ENCODE data around the gene TTC38.

TTC38 gene

GRCh38 chr22:46280063-46280817 lies 12.4 kb downstream of the TTC38 start:
- DNase-seq: no peak

- DNase-seq: no peak
Measured at GRCh38 chr22:46280999-46281623, 13.3 kb downstream of the TTC38 start.

DNA sequence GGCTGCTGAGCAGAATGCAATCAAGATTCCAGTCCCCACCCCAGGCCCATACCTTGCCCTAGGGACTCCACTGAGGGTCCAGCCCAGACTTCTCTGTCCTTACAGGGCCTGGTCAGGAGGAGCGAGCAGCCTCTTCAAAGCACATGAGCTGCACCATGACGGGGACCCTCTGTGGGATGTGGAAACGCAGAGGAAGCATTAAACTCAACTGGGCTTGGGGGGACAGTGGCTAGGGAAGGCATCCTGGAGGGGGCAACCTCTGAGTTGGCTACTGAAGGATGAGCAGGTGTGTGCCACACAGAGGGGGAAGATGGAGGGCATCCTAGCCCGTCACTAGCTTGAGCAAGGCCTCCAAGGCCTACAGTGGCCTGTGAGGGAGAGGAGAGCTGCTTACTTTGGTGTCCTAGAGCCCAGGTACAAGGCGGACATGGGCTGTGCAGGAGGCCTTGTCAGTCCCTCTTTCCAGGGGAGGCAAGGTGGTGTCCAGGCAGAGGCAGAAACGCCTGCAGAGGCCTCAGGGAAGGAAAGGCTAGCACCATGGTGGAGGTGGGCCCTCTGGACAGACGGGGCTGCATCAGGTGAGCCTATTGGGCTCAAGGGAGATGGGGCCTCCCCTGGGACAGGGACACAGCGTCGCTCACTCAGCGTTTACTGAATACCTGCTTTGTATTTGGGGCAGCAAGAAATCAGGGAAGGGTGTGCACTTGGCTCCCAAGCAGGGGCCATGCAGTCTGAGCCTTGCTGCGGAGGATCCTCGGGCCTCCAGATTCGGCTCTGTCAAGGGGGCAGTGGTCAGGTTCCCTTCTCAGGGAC lies 14.3 kb downstream of the TTC38 start:
- no peak for DNase-seq

DNA sequence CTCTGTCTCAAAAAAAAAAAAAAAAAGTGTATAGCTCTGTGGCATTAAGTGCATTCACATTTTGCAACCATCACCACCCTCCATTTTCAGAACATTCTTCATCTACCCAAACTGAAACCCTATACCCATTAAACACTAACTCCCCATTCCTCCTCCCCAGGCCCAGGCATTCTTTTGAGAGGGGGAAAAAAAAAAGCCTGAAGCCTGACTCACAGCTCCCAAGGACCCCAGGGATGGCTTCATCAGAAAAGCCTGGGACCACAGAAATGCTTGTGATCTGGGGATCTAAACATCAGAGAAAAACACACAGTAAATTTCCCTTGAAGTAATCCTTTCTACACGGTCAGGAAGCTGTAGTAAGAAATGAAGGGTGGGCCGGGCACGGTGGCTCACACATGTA lies 18.2 kb downstream of the TTC38 start:
- DNase-seq: no peak

- no peak for DNase-seq
Measured at GRCh38 chr22:46286941-46287872, 19.4 kb downstream of the TTC38 start.

DNA sequence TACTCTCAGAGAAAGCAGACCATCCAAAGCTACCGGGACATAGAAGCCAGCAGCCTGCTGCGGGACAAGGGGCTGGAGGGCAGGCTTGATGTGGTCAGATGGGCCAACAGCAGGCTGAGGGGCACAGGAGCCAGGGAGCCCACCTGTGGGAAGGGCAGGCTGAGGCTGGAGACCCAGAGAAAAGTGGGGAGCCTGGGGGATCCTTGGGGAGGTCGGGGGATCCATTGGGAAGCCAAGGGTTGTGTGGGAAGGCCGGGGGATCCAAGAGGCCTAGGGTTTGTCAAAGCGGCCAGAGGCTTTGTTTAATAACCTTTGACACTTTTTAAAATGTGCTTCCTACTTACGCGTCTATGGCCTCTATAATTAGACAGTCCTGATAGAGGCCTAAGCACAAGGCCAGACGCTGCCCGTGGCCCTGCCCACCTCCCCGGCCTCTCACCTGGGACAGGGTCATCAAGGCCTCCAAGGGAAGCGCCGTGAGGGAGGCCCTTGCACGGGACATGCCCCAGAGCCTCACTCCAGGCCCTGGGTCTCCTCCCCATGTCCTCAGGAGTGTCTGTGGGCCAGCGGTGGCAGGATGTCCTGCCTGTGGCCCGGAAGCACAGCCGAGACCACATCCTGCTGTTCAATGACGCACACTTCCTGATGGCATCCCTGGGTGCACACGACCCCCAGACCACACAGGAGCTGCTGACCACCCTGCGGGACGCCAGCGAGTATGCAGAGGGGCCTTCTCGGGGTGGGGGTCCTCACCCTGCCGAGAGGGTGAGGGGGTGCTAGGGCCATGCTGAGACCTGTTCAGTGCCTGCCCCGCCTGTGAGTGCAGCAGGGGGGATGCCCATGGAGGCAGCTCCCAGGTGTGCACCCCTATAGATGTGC lies 20.3 kb downstream of the TTC38 start:
- no peak for DNase-seq

- no peak for DNase-seq
Measured at GRCh38 chr22:46288846-46289243, 21.0 kb downstream of the TTC38 start.

- DNase-seq: no peak
Measured at GRCh38 chr22:46289244-46289891, 21.6 kb downstream of the TTC38 start.

DNA sequence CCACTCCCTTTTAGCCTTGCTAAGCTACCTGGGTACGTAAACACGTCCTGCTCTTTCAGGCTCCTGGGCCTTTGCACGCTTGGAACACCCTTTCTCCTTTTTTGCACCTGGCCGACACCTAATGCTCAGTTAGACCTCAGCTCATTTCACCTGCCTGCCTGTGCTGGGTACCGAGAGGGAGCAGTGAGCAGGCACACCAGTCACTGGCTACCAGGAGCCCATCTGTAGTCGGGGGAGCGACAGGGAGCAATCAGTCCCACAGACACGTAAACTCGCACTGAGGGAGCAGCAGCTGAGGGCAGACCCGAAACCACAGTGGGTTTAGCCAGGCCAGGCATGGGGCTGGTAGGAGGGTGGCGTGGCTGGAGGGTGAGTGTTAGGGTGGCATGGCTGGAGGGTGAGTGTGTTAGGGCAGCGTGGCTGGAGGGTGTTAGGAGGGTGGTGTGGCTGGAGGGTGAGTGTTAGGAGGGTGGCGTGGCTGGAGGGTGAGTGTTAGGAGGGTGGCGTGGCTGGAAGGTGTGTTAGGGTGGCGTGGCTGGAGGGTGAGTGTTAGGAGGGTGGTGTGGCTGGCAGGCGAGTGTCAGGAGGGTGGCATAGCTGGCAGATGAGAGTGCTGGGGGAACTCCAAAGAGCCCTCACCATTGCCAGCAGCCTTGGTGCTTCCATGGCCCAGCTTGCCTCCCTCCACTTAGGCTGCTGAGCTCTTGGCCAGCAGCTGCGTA lies 22.5 kb downstream of the TTC38 start:
- no peak for DNase-seq

DNA sequence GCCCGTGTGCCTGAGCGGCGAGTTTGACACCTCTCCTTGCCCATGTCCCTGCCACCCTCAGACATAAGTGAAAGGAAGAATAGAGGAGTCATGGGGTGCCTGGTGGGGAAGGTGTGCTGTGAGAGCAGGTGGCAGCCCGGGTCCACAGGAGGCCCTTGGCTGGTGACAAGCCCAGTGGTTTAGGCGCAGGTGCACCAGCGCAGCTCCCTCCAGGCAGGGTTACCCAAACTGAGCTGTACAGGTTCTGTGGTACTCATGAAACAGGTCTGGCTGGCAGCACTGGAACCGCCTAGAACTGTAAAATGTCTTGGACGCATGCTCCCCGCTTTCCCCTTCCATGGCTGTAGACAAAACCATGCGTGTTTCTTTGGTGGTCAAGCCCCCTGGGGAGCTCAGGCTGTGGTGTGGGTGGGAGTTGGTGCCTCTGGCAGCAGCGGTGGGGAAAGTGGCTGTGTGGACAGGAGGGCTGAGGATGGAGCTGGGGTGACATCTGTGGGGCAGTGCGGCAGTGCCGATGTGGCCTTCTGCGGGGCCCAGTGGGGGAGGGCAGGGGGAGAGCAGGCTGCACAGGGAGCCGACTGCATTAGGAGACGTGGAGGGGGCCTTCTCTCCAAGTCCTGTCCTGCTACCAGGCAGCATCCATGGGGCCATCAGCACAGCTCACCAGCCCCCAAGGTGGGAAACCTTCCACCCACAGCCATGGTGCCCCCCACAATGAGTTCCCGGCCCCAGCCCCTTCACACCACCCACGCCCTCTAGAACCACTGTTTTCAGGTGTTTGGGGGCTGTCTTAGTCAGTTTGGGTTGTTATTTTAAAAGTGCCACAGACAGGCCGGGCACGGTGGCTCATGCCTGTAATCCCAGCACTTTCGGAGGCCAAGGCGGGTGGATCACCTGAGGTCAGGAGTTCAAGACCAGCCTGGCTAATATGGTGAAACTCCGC lies 23.3 kb downstream of the TTC38 start:
- no peak for DNase-seq

DNA sequence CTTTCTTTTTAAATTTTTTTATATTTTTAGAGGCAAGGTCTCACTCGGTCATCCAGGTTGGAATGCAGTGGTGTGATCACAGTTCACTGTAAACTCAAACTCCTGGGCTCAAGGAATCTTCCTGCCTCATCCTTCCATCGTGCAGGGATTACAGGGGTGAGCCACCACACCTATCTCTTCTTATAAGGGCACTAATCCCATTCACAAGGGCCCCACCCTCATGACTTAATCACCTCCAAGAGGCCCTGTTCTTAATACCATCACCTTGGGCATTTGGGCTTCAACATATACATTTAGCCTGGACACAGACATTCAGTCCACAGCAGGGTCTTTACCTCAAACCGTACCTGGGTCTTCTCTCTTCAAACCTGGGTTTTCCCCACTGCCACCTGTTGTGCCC lies 24.4 kb downstream of the TTC38 start:
- no peak for DNase-seq

- no peak for DNase-seq
Measured at GRCh38 chr22:46292732-46293131, 24.9 kb downstream of the TTC38 start.

DNA sequence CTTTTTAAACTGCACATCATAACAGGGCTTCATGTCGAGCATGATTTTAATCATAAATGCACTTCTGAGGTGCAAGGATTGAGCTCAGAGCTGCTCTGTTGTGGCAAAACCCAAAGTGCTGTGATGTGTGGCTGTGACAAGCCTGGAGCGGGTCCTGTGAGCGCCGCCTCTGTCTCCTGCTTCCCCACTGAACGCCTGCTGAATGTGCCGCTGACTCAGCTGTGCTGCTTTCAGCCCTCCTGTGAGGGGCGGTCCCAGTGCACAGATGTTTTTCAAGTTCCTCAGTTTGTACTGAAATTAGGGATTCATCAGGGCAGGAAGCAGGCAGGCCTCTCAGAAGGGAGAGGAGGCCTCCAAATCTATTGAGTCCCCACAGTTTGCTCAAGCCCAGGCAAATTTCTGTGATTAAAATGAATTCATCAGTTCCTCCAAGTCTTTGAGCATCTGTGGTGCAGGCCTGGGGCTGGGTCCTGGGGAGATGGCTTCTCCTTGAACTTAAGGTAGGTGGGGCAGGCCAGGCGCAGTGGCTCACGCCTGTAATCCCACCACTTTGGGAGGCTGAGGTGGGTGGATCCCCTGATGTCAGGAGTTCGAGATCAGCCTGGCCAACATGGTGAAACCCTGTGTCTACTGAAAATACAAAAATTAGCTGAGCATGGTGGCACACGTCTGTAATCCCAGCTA lies 25.9 kb downstream of the TTC38 start:
- DNase-seq: no peak

DNA sequence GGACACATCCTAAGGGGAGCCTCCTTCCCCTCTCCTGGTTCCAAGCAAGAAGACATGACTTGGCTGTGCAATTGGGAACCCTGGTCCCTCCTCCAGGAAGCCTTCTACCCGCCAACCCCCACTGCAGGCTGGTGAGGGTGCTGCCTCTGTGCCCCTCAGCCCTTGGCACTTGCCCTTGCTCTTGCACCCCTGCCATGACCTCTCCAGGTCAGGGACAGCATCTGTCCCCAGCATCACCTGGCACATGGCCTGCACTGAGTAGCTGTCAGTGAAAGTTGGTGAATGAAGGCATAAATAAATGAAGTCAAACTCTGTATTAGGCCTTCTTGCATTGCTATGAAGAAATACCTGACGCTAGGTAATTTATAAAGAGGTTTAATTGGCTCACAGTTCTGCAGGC lies 27.0 kb downstream of the TTC38 start:
- no peak for DNase-seq

DNA sequence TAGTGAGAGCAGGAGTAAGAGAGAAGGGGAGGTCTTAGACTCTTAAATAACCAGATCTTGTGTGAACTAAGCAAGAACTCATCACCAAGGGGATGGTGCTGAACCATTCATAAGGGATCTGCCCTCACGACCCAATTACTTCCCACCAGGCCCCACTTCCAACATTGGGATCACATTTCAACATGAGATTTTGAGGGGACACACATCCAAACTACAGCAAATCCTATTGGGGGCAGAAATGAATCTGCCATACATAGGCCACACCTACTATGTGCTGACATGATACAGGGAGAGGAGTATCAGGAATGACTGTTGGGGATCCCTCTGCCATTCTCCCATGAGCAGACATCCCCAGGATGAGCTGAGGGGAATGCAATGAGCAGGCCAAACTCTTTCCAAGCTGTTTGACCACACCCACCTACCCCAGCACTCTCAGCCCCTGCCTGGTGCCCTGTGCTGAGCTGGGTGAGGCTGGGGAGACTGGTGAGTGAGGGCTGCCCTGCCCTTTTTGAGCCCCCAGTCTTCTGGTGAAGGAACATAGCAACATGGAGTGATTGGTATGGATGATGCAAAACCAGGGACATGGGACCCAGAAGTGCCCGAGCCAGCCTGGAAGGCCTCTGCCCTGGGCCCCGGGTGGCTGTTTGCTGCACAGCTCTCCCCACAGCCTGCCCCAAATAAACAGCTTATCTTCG lies 27.6 kb downstream of the TTC38 start:
- no peak for DNase-seq

GRCh38 chr22:46296257-46297150 lies 28.7 kb downstream of the TTC38 start, which contains the start of gene GTSE1:
GTSE1 (plus strand) TSS chr22:46296870; CDS start chr22:46297401, 531 bp downstream.
- peak; percentile 98 for DNase-seq
